HTERT RPE-1 (cell line): ENCODE measurements around the gene DYNC1I1.

Experiments used
- in situ Hi-C: fragments of 300-500 bp; cut with MboI; formaldehyde crosslinking; loops from 4 replicates; pipeline ENCODE4 v1.14.3; 2020; ENCODE audit warnings: low sequenced_read_pairs

Gene DYNC1I1

GRCh38 chr7:96121752-96122151, 349.4 kb downstream of the DYNC1I1 start:
- in situ Hi-C loops = no loop called here

GRCh38 chr7:96122746-96123145, 350.4 kb downstream of the DYNC1I1 start:
- in situ Hi-C loops = no loop called here

- in situ Hi-C loops = no loop called here
These were observed 354.0 kb downstream of the DYNC1I1 start for GRCh38 chr7:96126382-96126781.

- in situ Hi-C loops = no loop called here
These were observed 355.4 kb downstream of the DYNC1I1 start for GRCh38 chr7:96127746-96128145.

- in situ Hi-C loops = no loop called here
These were observed 359.2 kb downstream of the DYNC1I1 start for GRCh38 chr7:96131525-96131924.

- in situ Hi-C loops = no loop called here
These were observed 362.9 kb downstream of the DYNC1I1 start for GRCh38 chr7:96135241-96135640.

GRCh38 chr7:96136600-96137239, 364.4 kb downstream of the DYNC1I1 start:
- in situ Hi-C loops = no loop called here

- in situ Hi-C loops = no loop called here
These were observed 371.3 kb downstream of the DYNC1I1 start for GRCh38 chr7:96143495-96144259.

- in situ Hi-C loops = no loop called here
These were observed 371.8 kb downstream of the DYNC1I1 start for GRCh38 chr7:96144260-96144526.
